HepG2 (cell line): ENCODE data around the gene HDAC5.
A peak's percentile ranks its signal among the peaks of the same experiment; 100 is the strongest.

ENCODE experiments used
- ATF7 ChIP-seq, 2 experiments: fragments of 450-650 bp in 1 of 2; sonication (generic) in 1 of 2; formaldehyde crosslinking in 1 of 2; IDR thresholded peaks; 2 replicates each; pipeline versions ENCODE4 v1.4.0 to v1.6.1; 2016 to 2020; ENCODE audit warnings: antibody characterized with exemption in 1 of 2, mild to moderate bottlenecking in 1 of 2, missing genetic modification reagents in 1 of 2
- CTCF ChIP-seq: sonication (generic); formaldehyde crosslinking; IDR thresholded peaks from 2 replicates; pipeline ENCODE4 v1.5.0; 2020; ENCODE audit warnings: mild to moderate bottlenecking, missing genetic modification reagents, moderate library complexity
- HNRNPUL1 ChIP-seq: fragments of 200-400 bp; formaldehyde crosslinking; IDR thresholded peaks from 2 replicates; pipeline ENCODE4 v1.6.1; 2017; ENCODE audit warnings: low read depth, mild to moderate bottlenecking, low read length, moderate library complexity
- LCORL ChIP-seq, 2 experiments: fragments of 450-650 bp in 1 of 2; sonication (generic) in 1 of 2; formaldehyde crosslinking in 1 of 2; IDR thresholded peaks; 2 replicates each; pipeline versions ENCODE4 v1.5.0 to v1.6.1; 2017 to 2020; ENCODE audit warnings: antibody characterized with exemption in 1 of 2, missing genetic modification reagents in 1 of 2
- MAFF ChIP-seq: IDR thresholded peaks from 2 replicates; pipeline ENCODE4 v1.6.1; 2011; ENCODE audit warnings: low read depth, low read length, improper control_type of control experiment
- MEIS1 ChIP-seq: sonication (generic); formaldehyde crosslinking; IDR thresholded peaks from 2 replicates; pipeline ENCODE4 v1.9.0; 2021; ENCODE audit warnings: mild to moderate bottlenecking, missing genetic modification reagents, moderate library complexity, borderline replicate concordance
- NFYB ChIP-seq: sonication (generic); formaldehyde crosslinking; IDR thresholded peaks from 2 replicates; pipeline ENCODE4 v1.4.0; 2020; ENCODE audit warnings: missing genetic modification reagents
- PBX3 ChIP-seq: sonication (generic); formaldehyde crosslinking; IDR thresholded peaks from 2 replicates; pipeline ENCODE4 v1.8.1; 2023; ENCODE audit warnings: missing genetic modification reagents, inconsistent platforms, borderline replicate concordance
- PITX1 ChIP-seq: sonication (generic); formaldehyde crosslinking; IDR thresholded peaks from 2 replicates; pipeline ENCODE4 v1.5.1; 2020; ENCODE audit warnings: mild to moderate bottlenecking, missing genetic modification reagents
- POLR2A ChIP-seq, 2 experiments: IDR thresholded peaks; 2 replicates each; pipeline ENCODE4 v1.6.1; 2011; ENCODE audit warnings: low read depth in 2 of 2, low read length in 2 of 2, mild to moderate bottlenecking in 1 of 2, moderate library complexity in 1 of 2; ENCODE audit not compliant: insufficient read depth in 1 of 2
- U2AF2 ChIP-seq: fragments of 200-400 bp; formaldehyde crosslinking; IDR thresholded peaks from 2 replicates; pipeline ENCODE4 v1.6.1; 2017; ENCODE audit warnings: low read depth, mild to moderate bottlenecking, low read length
- ZNF777 ChIP-seq: sonication (generic); formaldehyde crosslinking; IDR thresholded peaks from 2 replicates; pipeline ENCODE4 v1.4.0; 2020; ENCODE audit warnings: missing genetic modification reagents
- ZNF839 ChIP-seq: sonication (generic); formaldehyde crosslinking; IDR thresholded peaks from 2 replicates; pipeline ENCODE4 v1.4.0; 2020; ENCODE audit warnings: missing genetic modification reagents, mild to moderate bottlenecking, borderline replicate concordance

GRCh38 chr17:44112284-44113280, 10.9 kb downstream of the HDAC5 start:
- TF ChIP-seq ATF7 (IDR thresholded peaks at IDR 0.05) (no peak), ATF7 (CRISPR knock-in tag; IDR thresholded peaks at IDR 0.05) (peak; percentile 78; the same call in 1 of the 2 replicates), MEIS1 (CRISPR knock-in tag) (no peak), POLR2A (IDR thresholded peaks at IDR 0.05; ENCODE audit: insufficient read depth in 1 of 2, low read depth in 2 of 2, low read length in 2 of 2) (no peak), PBX3 (CRISPR knock-in tag) (no peak), U2AF2 (no peak), PITX1 (no peak), ZNF777 (CRISPR knock-in tag) (no peak), ZNF839 (no peak), LCORL (IDR thresholded peaks at IDR 0.05) (no peak), LCORL (CRISPR knock-in tag; IDR thresholded peaks at IDR 0.05) (no peak), NFYB (CRISPR knock-in tag) (no peak), HNRNPUL1 (no peak), CTCF (CRISPR knock-in tag) (0 out of 2 replicates have a peak, but pooled peaks have one; percentile 9), MAFF (no peak)
